SU-DHL-6 (cell line): ENCODE results near the gene RHOG.

Source experiments
- H2AFZ ChIP-seq: fragments of 200-600 bp; sonication (generic); 2 replicates; pipeline ENCODE4 v1.6.1; 2014; ENCODE audit warnings: low read depth, mild to moderate bottlenecking, moderate library complexity, mixed read lengths, antibody characterized with exemption, low read length; ENCODE audit not compliant: severe bottlenecking
- H3F3A ChIP-seq: fragments of 200-600 bp; shearing (Covaris generic); 2 replicates; pipeline ENCODE4 v1.6.0; 2016; ENCODE audit warnings: antibody characterized with exemption, mild to moderate bottlenecking; ENCODE audit not compliant: insufficient read depth
- H3K27ac ChIP-seq: fragments of 200-600 bp; sonication (generic); 2 replicates; pipeline ENCODE4 v1.5.1; 2016; ENCODE audit warnings: low read depth, mild to moderate bottlenecking, low read length, moderate library complexity, mixed read lengths
- H3K27me3 ChIP-seq: fragments of 200-600 bp; sonication (generic), shearing (Covaris generic); 2 replicates; pipeline ENCODE4 v1.6.0; 2014; ENCODE audit warnings: mild to moderate bottlenecking, low read length
- H3K36me3 ChIP-seq: fragments of 200-600 bp; sonication (generic); 2 replicates; pipeline ENCODE4 v1.6.1; 2014; ENCODE audit warnings: mild to moderate bottlenecking, low read length, mixed read lengths
- H3K4me2 ChIP-seq: fragments of 300-600, 200-600 bp; shearing (Covaris generic), sonication (generic); 2 replicates; pipeline ENCODE4 v1.6.0; 2014; ENCODE audit warnings: low read length, low read depth, mild to moderate bottlenecking; ENCODE audit not compliant: poor library complexity, severe bottlenecking
- H3K4me3 ChIP-seq: fragments of 200-600 bp; sonication (generic); 2 replicates; pipeline ENCODE4 v1.5.1; 2014; ENCODE audit warnings: antibody characterized with exemption, low read length, mild to moderate bottlenecking, mixed read lengths; ENCODE audit not compliant: insufficient read depth, poor library complexity, severe bottlenecking
- H3K79me2 ChIP-seq: fragments of 200-600 bp; sonication (generic); 2 replicates; pipeline ENCODE4 v1.6.1; 2014; ENCODE audit warnings: mild to moderate bottlenecking, low read length, moderate library complexity; ENCODE audit not compliant: insufficient read depth
- H3K9ac ChIP-seq: fragments of 200-600 bp; sonication (generic); 2 replicates; pipeline ENCODE4 v1.7.0; 2014; ENCODE audit warnings: mild to moderate bottlenecking, low read length
- H3K9me2 ChIP-seq: fragments of 200-600 bp; sonication (generic); replicated peaks from 2 replicates; pipeline ENCODE4 v1.6.1; 2014; ENCODE audit warnings: low read length; ENCODE audit not compliant: insufficient read depth
- H3K9me3 ChIP-seq: fragments of 200-600 bp; sonication (generic); 2 replicates; pipeline ENCODE4 v1.6.1; 2014; ENCODE audit warnings: low read length, mixed read lengths; ENCODE audit not compliant: insufficient read depth
- H4K20me1 ChIP-seq: fragments of 200-600 bp; sonication (generic); 2 replicates; pipeline ENCODE4 v1.6.1; 2014; ENCODE audit warnings: low read depth, mild to moderate bottlenecking, antibody characterized with exemption, low read length, moderate library complexity, mixed read lengths
- CTCF ChIP-seq: fragments of 200-600 bp; sonication (generic); IDR thresholded peaks from one replicate; pipeline ENCODE4 v1.5.1; 2017; ENCODE audit warnings: antibody characterized with exemption, mild to moderate bottlenecking, low read length, moderate library complexity; ENCODE audit not compliant: insufficient read depth, poor library complexity, severe bottlenecking
- EZH2phosphoT487 ChIP-seq: fragments of 200-600 bp; sonication (generic), shearing (Covaris generic); conservative IDR thresholded peaks from 2 replicates; pipeline ENCODE4 v1.6.1; 2018; ENCODE audit warnings: mild to moderate bottlenecking, antibody characterized with exemption, low read length, moderate library complexity, mixed read lengths

The RHOG gene

DNA sequence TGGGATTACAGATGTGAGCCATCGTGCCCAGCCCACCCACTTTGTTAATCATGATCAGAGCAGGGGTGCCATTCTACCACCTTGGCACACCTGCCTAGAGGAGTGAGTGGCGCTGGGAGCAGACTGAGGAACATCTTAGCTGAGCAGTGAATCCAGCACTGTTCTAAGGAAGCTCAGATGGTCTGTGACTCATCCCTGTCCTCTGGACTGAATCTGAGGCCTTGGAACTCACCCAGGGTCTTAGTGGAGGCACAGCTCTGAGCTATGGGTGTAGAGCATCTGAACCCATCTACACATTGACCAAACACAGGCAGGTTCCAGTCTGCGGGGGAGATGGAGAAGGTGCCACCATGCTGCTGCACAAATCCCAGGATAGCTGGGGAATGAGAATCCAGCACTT, 17.5 kb downstream of the RHOG start:
- no peak overlapping the region for H2AFZ ChIP-seq
- no peak overlapping the region for H3K9ac ChIP-seq
- H3F3A ChIP-seq = peaks cover 8% of the 10 kb centered on the region; the same call in 1 of the 2 replicates
- no peak overlapping the region for H3K4me2 ChIP-seq
- H3K79me2 ChIP-seq = no peaks in the 10 kb centered on the region
- no peak overlapping the region for H3K27ac ChIP-seq
- no peaks in the 10 kb centered on the region for H3K27me3 ChIP-seq
- H3K36me3 ChIP-seq = no peaks in the 10 kb centered on the region
- no peaks in the 10 kb centered on the region for H3K9me2 ChIP-seq
- no peak overlapping the region for H3K4me3 ChIP-seq
- H4K20me1 ChIP-seq = no peaks in the 10 kb centered on the region
- H3K9me3 ChIP-seq = no peaks in the 10 kb centered on the region
- TF ChIP-seq CTCF (no peak), EZH2phosphoT487 (no peak)

- Histone ChIP-seq H3K9me2 (no peaks in the 10 kb centered on the region), H3K9me3 (no peaks in the 10 kb centered on the region), H3K4me3 (no peak overlapping the region), H3K27ac (no peak overlapping the region), H3K27me3 (no peaks in the 10 kb centered on the region), H4K20me1 (no peaks in the 10 kb centered on the region), H3K9ac (no peak overlapping the region), H3K4me2 (no peak overlapping the region), H3K36me3 (no peaks in the 10 kb centered on the region), H3F3A (peaks cover 8% of the 10 kb centered on the region; the same call in 1 of the 2 replicates), H2AFZ (no peak overlapping the region), H3K79me2 (no peaks in the 10 kb centered on the region)
- no peak for TF ChIP-seq EZH2phosphoT487
- TF ChIP-seq CTCF = no peak
Observed at GRCh38 chr11:3822312-3822711, 18.4 kb downstream of the RHOG start.

DNA sequence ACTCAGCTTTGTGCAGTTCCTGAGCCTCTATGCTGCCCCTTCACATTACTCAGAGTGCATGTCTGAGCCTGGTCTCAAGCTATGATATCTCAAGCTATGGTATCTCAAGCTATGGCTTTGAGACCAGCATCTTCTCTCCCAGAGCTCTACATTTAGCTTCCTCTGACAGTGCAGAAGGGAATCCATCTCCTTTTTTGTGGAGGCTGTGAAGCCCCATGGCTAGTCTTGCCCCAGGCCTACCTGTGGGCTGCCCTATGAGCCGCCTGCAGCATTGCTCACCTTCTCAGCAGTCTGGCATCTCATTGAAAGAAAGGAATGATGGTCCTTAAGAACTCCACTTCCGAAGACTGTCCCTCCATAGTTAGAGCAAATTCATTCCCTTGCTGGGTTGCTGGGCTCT, 19.8 kb downstream of the RHOG start:
- Histone ChIP-seq H3K9ac (no peak overlapping the region), H4K20me1 (no peaks in the 10 kb centered on the region), H3K4me2 (no peak overlapping the region), H3K79me2 (no peaks in the 10 kb centered on the region), H3K27ac (no peak overlapping the region), H2AFZ (no peak overlapping the region), H3K4me3 (no peak overlapping the region), H3K27me3 (no peaks in the 10 kb centered on the region), H3K36me3 (no peaks in the 10 kb centered on the region), H3K9me2 (no peaks in the 10 kb centered on the region), H3K9me3 (no peaks in the 10 kb centered on the region), H3F3A (0 out of 2 replicates have a peak, but pooled peaks cover 2% of the 10 kb centered on the region)
- no peak for TF ChIP-seq EZH2phosphoT487
- no peak for TF ChIP-seq CTCF
